Calu3 (cell line): Measurements from ENCODE around the gene PCDHGA8. TPM values are rescaled to one million over a fixed set of nuclear protein-coding genes. Genes with fewer than 3 reads are reported as not detected.
A peak's percentile ranks its signal among the peaks of the same experiment; 100 is the strongest.
"Not testable (repeated sequence)": the region's sequence is repeated elsewhere in the genome, so short reads cannot be mapped to it uniquely, and the experiment has no call there.

Experiments used
- BruUV-seq: library from RNA; stranded (reverse); fragments of 400-500 nt; replicated peaks from 2 replicates; lab custom pipeline; 2021; lab: Mats Ljungman, UMichigan
- CTCF ChIA-PET: fragments of 300-600 bp; sonication (Branson Sonifier 250); formaldehyde crosslinking; loops from one replicate; lab custom pipeline; 2022; ENCODE audit warnings: antibody characterized with exemption; lab: Charles Lee
- DNase-seq: peaks from one replicate; pipeline ENCODE4 v3.0.0; 2022
- H3K27ac Mint-ChIP-seq: one replicate; pipeline ENCODE4 v1.8.0; 2022; ENCODE audit warnings: mixed read lengths; ENCODE audit not compliant: unreplicated experiment
- H3K27me3 Mint-ChIP-seq: one replicate; pipeline ENCODE4 v1.8.0; 2022; ENCODE audit warnings: mixed read lengths; ENCODE audit not compliant: unreplicated experiment
- H3K36me3 Mint-ChIP-seq: one replicate; pipeline ENCODE4 v1.8.0; 2022; ENCODE audit warnings: mild to moderate bottlenecking, moderate library complexity, mixed read lengths; ENCODE audit not compliant: insufficient read depth, unreplicated experiment
- H3K4me1 Mint-ChIP-seq: one replicate; pipeline ENCODE4 v1.8.0; 2022; ENCODE audit warnings: mild to moderate bottlenecking, low read depth, mixed read lengths; ENCODE audit not compliant: unreplicated experiment
- H3K4me3 Mint-ChIP-seq: one replicate; pipeline ENCODE4 v1.8.0; 2022; ENCODE audit warnings: mild to moderate bottlenecking, low read depth, moderate library complexity, mixed read lengths; ENCODE audit not compliant: unreplicated experiment
- H3K9me3 Mint-ChIP-seq: one replicate; pipeline ENCODE4 v1.8.0; 2022; ENCODE audit warnings: low read depth, mixed read lengths; ENCODE audit not compliant: unreplicated experiment
- intact Hi-C: fragments of 100-400 bp; cut with micrococcal nuclease; formaldehyde crosslinking; loops from one replicate; pipeline ENCODE4 v1.10.0; 2022; ENCODE audit not compliant: unreplicated experiment
- total RNA-seq: library from RNA; stranded (reverse); gene quantifications from 2 replicates; pipeline ENCODE4 v1.2.3, GENCODE V29; 2022
- TF ChIP-seq, protein P1 (sequence below): fragments of 200-600 bp; IDR thresholded peaks from one replicate; pipeline ENCODE4 v1.8.0; 2022; ENCODE audit warnings: antibody characterized with exemption; ENCODE audit not compliant: unreplicated experiment

The PCDHGA8 gene
- total RNA-seq, 1 experiment from 2014 or later, result 1.1 TPM

DNA sequence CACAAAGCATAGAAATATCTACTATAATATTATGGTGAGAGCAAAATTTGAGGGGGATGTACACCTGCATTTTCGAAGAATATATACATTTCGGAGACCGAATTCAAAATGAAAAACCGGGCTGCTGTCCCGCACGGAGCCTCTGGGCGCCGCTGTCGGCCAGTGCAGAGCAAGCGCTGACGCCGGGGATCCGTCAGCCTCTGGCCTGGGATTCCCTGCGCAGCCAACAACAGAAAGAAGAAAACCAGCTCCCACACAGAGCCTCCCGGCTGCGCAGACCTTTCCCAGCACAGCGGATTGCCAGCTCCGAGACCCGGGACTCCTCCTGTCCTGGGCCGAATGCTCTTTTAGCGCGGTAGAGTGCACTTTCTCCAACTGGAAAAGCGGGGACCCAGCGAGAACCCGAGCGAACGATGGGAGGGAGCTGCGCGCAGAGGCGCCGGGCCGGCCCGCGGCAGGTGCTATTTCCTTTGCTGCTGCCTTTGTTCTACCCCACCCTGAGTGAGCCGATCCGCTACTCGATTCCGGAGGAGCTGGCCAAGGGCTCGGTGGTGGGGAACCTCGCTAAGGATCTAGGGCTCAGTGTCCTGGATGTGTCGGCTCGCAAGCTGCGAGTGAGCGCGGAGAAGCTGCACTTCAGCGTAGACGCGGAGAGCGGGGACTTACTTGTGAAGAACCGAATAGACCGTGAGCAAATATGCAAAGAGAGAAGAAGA lies 15.5 kb downstream of the PCDHGA8 start, which contains the start of gene PCDHGB6:
Gene PCDHGB6 (plus strand): TSS at position 232 of the 716 bp plus-strand sequence. CDS start 182 bp downstream, at position 414.
- H3K4me1 Mint-ChIP-seq, result peaks cover 38% of the 10 kb centered on the region
- intact Hi-C loops, H3K27me3 Mint-ChIP-seq, BruUV-seq: not testable (repeated sequence)
- H3K9me3 Mint-ChIP-seq, result peaks cover 14% of the 10 kb centered on the region
- TF ChIP-seq, protein P1, sequence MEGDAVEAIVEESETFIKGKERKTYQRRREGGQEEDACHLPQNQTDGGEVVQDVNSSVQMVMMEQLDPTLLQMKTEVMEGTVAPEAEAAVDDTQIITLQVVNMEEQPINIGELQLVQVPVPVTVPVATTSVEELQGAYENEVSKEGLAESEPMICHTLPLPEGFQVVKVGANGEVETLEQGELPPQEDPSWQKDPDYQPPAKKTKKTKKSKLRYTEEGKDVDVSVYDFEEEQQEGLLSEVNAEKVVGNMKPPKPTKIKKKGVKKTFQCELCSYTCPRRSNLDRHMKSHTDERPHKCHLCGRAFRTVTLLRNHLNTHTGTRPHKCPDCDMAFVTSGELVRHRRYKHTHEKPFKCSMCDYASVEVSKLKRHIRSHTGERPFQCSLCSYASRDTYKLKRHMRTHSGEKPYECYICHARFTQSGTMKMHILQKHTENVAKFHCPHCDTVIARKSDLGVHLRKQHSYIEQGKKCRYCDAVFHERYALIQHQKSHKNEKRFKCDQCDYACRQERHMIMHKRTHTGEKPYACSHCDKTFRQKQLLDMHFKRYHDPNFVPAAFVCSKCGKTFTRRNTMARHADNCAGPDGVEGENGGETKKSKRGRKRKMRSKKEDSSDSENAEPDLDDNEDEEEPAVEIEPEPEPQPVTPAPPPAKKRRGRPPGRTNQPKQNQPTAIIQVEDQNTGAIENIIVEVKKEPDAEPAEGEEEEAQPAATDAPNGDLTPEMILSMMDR, result peak; percentile 71
- H3K36me3 Mint-ChIP-seq, result peaks cover 34% of the 10 kb centered on the region
- H3K4me3 Mint-ChIP-seq, result peak within 1 kb of the TSS; percentile 75
- CTCF ChIA-PET, result interaction anchor here (0.8 to 2.9 kb wide), 10 partner anchors 10 to 211 kb away, joined by 3 to 20 read pairs (median 7); partner anchors contain the start of genes DIAPH1, PCDHB14, PCDHGB7 and PCDHGC3
- H3K27ac Mint-ChIP-seq, result peak within 1 kb of the TSS; percentile 57
- peak; percentile 79 for DNase-seq

DNA sequence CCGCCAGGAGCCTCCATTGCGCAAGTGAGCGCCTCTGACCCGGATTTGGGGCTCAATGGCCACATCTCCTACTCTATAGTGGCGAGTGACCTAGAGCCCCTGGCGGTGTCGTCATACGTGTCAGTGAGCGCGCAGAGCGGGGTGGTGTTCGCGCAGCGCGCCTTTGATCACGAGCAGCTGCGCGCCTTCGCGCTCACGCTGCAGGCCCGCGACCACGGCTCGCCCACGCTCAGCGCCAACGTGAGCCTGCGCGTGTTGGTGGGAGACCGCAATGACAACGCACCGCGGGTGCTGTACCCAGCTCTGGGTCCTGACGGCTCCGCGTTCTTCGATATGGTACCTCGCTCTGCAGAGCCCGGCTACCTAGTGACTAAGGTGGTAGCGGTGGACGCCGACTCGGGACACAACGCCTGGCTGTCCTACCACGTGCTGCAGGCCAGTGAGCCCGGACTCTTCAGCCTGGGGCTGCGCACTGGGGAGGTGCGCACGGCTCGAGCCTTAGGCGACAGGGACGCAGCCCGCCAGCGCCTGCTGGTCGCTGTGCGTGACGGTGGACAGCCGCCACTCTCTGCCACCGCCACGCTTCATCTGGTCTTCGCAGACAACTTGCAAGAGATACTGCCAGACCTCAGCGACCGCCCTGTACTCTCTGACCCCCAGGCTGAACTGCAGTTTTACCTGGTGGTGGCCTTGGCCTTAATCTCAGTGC lies 17.3 kb downstream of the PCDHGA8 start:
- H3K4me1 Mint-ChIP-seq, result peaks cover 37% of the 10 kb centered on the region
- intact Hi-C loops, result no loop called here
- peak overlapping the region; percentile 6 for H3K4me3 Mint-ChIP-seq
- CTCF ChIA-PET, result no interaction called here
- H3K36me3 Mint-ChIP-seq, result peaks cover 28% of the 10 kb centered on the region
- peaks cover 22% of the 10 kb centered on the region for H3K9me3 Mint-ChIP-seq
- H3K27me3 Mint-ChIP-seq, result no peaks in the 10 kb centered on the region
- TF ChIP-seq, protein P1, result no peak
- H3K27ac Mint-ChIP-seq, result no peak overlapping the region
- BruUV-seq, result no TSS peak
- DNase-seq, result no peak

DNA sequence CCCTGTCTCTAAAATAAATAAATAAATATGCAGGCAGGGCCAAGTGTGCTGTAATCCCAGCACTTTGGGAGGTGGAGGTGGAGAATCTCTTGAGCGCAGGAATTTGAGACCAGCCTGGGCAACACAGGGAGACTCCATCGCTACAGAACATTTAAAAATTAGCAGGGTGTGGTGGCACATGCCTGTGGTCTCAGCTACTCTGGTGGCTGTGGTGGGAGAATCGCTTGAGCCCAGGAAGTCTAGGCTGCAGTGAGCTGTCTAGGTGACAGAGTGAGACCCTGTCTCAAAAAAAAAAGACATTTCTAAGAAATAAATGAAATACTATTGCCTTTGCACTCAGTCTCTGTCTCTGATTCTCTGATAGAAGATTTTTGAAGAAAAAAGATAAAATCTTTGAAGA lies 19.1 kb downstream of the PCDHGA8 start:
- BruUV-seq, result no TSS peak
- intact Hi-C loops, result no loop called here
- TF ChIP-seq, protein P1, result no peak
- Mint-ChIP-seq H3K4me1 (peaks cover 21% of the 10 kb centered on the region), H3K9me3 (peaks cover 16% of the 10 kb centered on the region), H3K27ac (no peak overlapping the region), H3K36me3 (peaks cover 27% of the 10 kb centered on the region), H3K27me3 (no peaks in the 10 kb centered on the region), H3K4me3 (no peak overlapping the region)
- CTCF ChIA-PET, result no interaction called here
- DNase-seq, result no peak

- Mint-ChIP-seq H3K9me3 (peaks cover 16% of the 10 kb centered on the region), H3K4me3 (no peak within 1 kb of the TSS), H3K36me3 (peaks cover 28% of the 10 kb centered on the region), H3K27ac (no peak within 1 kb of the TSS), H3K4me1 (peaks cover 24% of the 10 kb centered on the region), H3K27me3 (no peaks in the 10 kb centered on the region)
- no peak for DNase-seq
- TF ChIP-seq, protein P1, result no peak
- CTCF ChIA-PET, result no interaction called here
- BruUV-seq, result no TSS peak
- intact Hi-C loops, result no loop called here
Measured at GRCh38 chr5:141412854-141413539, 20.6 kb downstream of the PCDHGA8 start, which contains the start of gene PCDHGA10. TSS of gene PCDHGA10 (plus strand) at chr5:141412987. CDS start at chr5:141413176, 189 bp downstream.
